H9 (cell line): ENCODE data around the gene GRK1. TPM values are rescaled to one million over a fixed set of nuclear protein-coding genes. Genes with fewer than 3 reads are reported as not detected.

ENCODE experiments used
- DNase-seq: peaks from one replicate; pipeline ENCODE4 v3.0.0-alpha.2; 2017
- H2AFZ ChIP-seq: one replicate; pipeline ENCODE4 v1.6.1; 2013; ENCODE audit warnings: mild to moderate bottlenecking, low read length, control low read depth, moderate library complexity
- H2AK5ac ChIP-seq: 2 replicates; pipeline ENCODE4 v1.6.1; 2013; ENCODE audit warnings: low read length, control low read depth, mixed read lengths; ENCODE audit not compliant: insufficient read length
- H2BK120ac ChIP-seq: one replicate; pipeline ENCODE4 v1.6.1; 2013; ENCODE audit warnings: low read depth, mild to moderate bottlenecking, low read length, control low read depth, inconsistent platforms; ENCODE audit not compliant: poor library complexity, severe bottlenecking
- H2BK12ac ChIP-seq: 2 replicates; pipeline ENCODE4 v1.6.1; 2013; ENCODE audit warnings: low read length, control low read depth, mixed read lengths, low read depth; ENCODE audit not compliant: insufficient read length
- H2BK15ac ChIP-seq: 2 replicates; pipeline ENCODE4 v1.6.1; 2013; ENCODE audit warnings: low read depth, low read length, control low read depth
- H2BK20ac ChIP-seq: one replicate; pipeline ENCODE4 v1.6.1; 2013; ENCODE audit warnings: low read depth, mild to moderate bottlenecking, low read length, control low read depth, inconsistent platforms; ENCODE audit not compliant: poor library complexity, severe bottlenecking
- H2BK5ac ChIP-seq: 2 replicates; pipeline ENCODE4 v1.6.1; 2013; ENCODE audit warnings: low read length, control low read depth, mixed read lengths; ENCODE audit not compliant: insufficient read length
- H3K14ac ChIP-seq: 2 replicates; pipeline ENCODE4 v1.6.1; 2013; ENCODE audit warnings: low read length, control low read depth; ENCODE audit not compliant: insufficient read depth
- H3K18ac ChIP-seq: 2 replicates; pipeline ENCODE4 v1.6.1; 2013; ENCODE audit warnings: low read depth, mild to moderate bottlenecking, mixed read lengths, low read length, control low read depth; ENCODE audit not compliant: insufficient read length
- H3K23ac ChIP-seq: 2 replicates; pipeline ENCODE4 v1.6.1; 2013; ENCODE audit warnings: low read length, control low read depth, mixed read lengths, low read depth; ENCODE audit not compliant: insufficient read length
- H3K23me2 ChIP-seq: 2 replicates; pipeline ENCODE4 v1.6.1; 2013; ENCODE audit warnings: low read depth, mild to moderate bottlenecking, mixed read lengths, low read length, control low read depth; ENCODE audit not compliant: insufficient read length, poor library complexity, severe bottlenecking
- H3K27ac ChIP-seq: 2 replicates; pipeline ENCODE4 v1.5.1; 2013; ENCODE audit warnings: low read length, control low read depth, mixed read lengths, low read depth; ENCODE audit not compliant: insufficient read length
- H3K27me3 ChIP-seq: 2 replicates; pipeline ENCODE4 v1.6.1; 2013; ENCODE audit warnings: low read length, control low read depth, inconsistent platforms; ENCODE audit not compliant: insufficient read depth
- H3K4ac ChIP-seq: 2 replicates; pipeline ENCODE4 v1.6.1; 2013; ENCODE audit warnings: low read depth, mild to moderate bottlenecking, control low read depth, inconsistent platforms, low read length, moderate library complexity
- H3K4me1 ChIP-seq: 2 replicates; pipeline ENCODE4 v1.6.1; 2013; ENCODE audit warnings: low read length, control low read depth, inconsistent platforms; ENCODE audit not compliant: insufficient read depth
- H3K4me2 ChIP-seq: 2 replicates; pipeline ENCODE4 v1.6.1; 2013; ENCODE audit warnings: low read length, control low read depth, mixed read lengths; ENCODE audit not compliant: insufficient read length, insufficient read depth
- H3K56ac ChIP-seq: 2 replicates; pipeline ENCODE4 v1.6.1; 2013; ENCODE audit warnings: low read depth, mild to moderate bottlenecking, mixed read lengths, low read length, control low read depth; ENCODE audit not compliant: insufficient read length
- H3K79me1 ChIP-seq: 2 replicates; pipeline ENCODE4 v1.6.1; 2013; ENCODE audit warnings: low read depth, mild to moderate bottlenecking, moderate library complexity, low read length, control low read depth, inconsistent platforms; ENCODE audit not compliant: insufficient read depth, poor library complexity, severe bottlenecking
- H3K79me2 ChIP-seq: 2 replicates; pipeline ENCODE4 v1.6.1; 2013; ENCODE audit warnings: low read length, control low read depth, inconsistent platforms; ENCODE audit not compliant: insufficient read depth
- H3K9ac ChIP-seq: 2 replicates; pipeline ENCODE4 v1.6.1; 2013; ENCODE audit warnings: low read length, control low read depth, mixed read lengths; ENCODE audit not compliant: insufficient read length; ENCODE audit errors: extremely low read depth
- H3K9me3 ChIP-seq: one replicate; pipeline ENCODE4 v1.6.1; 2013; ENCODE audit warnings: low read depth, low read length, inconsistent platforms; ENCODE audit not compliant: control insufficient read depth
- H3T11ph ChIP-seq: one replicate; pipeline ENCODE4 v1.6.1; 2013; ENCODE audit warnings: mild to moderate bottlenecking, low read length, control low read depth, inconsistent platforms
- H4K20me1 ChIP-seq: one replicate; pipeline ENCODE4 v1.6.1; 2013; ENCODE audit not compliant: control insufficient read depth, insufficient read length, insufficient read depth
- H4K5ac ChIP-seq: 2 replicates; pipeline ENCODE4 v1.6.1; 2013; ENCODE audit warnings: low read depth, mild to moderate bottlenecking, mixed read lengths, low read length, control low read depth; ENCODE audit not compliant: insufficient read length
- H4K8ac ChIP-seq: replicated peaks from 2 replicates; pipeline ENCODE4 v1.6.1; 2013; ENCODE audit warnings: low read length, control low read depth, mixed read lengths, low read depth; ENCODE audit not compliant: insufficient read length
- H4K91ac ChIP-seq: 2 replicates; pipeline ENCODE4 v1.6.1; 2013; ENCODE audit warnings: low read depth, mild to moderate bottlenecking, moderate library complexity, mixed read lengths, low read length, control low read depth; ENCODE audit not compliant: insufficient read length
- H3K27ac Mint-ChIP-seq, 3 experiments: 2 replicates in 2 of 3; 3 replicates in 1 of 3; pipeline ENCODE4 v1.8.0; 2020 to 2021; ENCODE audit warnings: mixed read lengths in 3 of 3, mild to moderate bottlenecking in 1 of 3, moderate library complexity in 1 of 3
- H3K27me3 Mint-ChIP-seq: 2 replicates; pipeline ENCODE4 v1.8.0; 2021; ENCODE audit warnings: low read depth, mild to moderate bottlenecking, moderate library complexity, mixed read lengths
- H3K36me3 Mint-ChIP-seq, 3 experiments: 2 replicates in 2 of 3; 3 replicates in 1 of 3; pipeline ENCODE4 v1.8.0; 2020 to 2021; ENCODE audit warnings: low read depth in 3 of 3, mixed read lengths in 3 of 3; ENCODE audit not compliant: insufficient read depth in 1 of 3
- H3K4me1 Mint-ChIP-seq, 2 experiments: 2 replicates each; pipeline ENCODE4 v1.8.0; 2020; ENCODE audit warnings: mixed read lengths in 2 of 2
- H3K4me3 Mint-ChIP-seq, 2 experiments: 2 replicates in 1 of 2; 3 replicates in 1 of 2; pipeline ENCODE4 v1.8.0; 2020 to 2021; ENCODE audit warnings: mild to moderate bottlenecking in 2 of 2, mixed read lengths in 2 of 2, moderate library complexity in 1 of 2
- H3K9me3 Mint-ChIP-seq, 2 experiments: 2 replicates in 1 of 2; 3 replicates in 1 of 2; pipeline ENCODE4 v1.8.0; 2020; ENCODE audit warnings: mild to moderate bottlenecking in 2 of 2, mixed read lengths in 2 of 2, moderate library complexity in 1 of 2
- CTCF ChIP-seq: fragments of 200-600 bp; sonication (generic); conservative IDR thresholded peaks from 3 replicates; pipeline ENCODE4 v1.8.0; 2021; ENCODE audit warnings: antibody characterized with exemption, mild to moderate bottlenecking
- WGBS: extraction: QIAGEN DNeasy Blood & Tissue Kit; methylation state at CpG from one replicate; pipeline ENCODE4 v1.1.7; 2013; ENCODE audit warnings: missing lambda C conversion rate, low lambda C conversion rate, mixed read lengths; ENCODE audit not compliant: insufficient read length; ENCODE audit errors: extremely low coverage; 5-methylcytosine and 5-hydroxymethylcytosine counted together
- total RNA-seq: library from RNA; stranded (reverse); gene quantifications from 2 replicates; pipeline ENCODE4 v1.2.1, GENCODE V29; 2021

GRK1 gene
- total RNA-seq, 1 experiment from 2014 or later: 0.31 TPM

GRCh38 chr13:113660066-113660465, 7.0 kb upstream of the GRK1 start:
- no peak overlapping the region for H4K91ac ChIP-seq
- no peaks in the 10 kb centered on the region for H4K20me1 ChIP-seq
- H3K36me3 Mint-ChIP-seq: peaks cover 0 to 5% (median 1%) of the 10 kb centered on the region in 3 experiments; a peak in 2 of 7 replicates
- no peak overlapping the region for H3K9ac ChIP-seq
- no peak overlapping the region for H3K27ac ChIP-seq
- no peak overlapping the region for H4K8ac ChIP-seq
- H3K4ac ChIP-seq: no peak overlapping the region
- H3K4me2 ChIP-seq: no peak overlapping the region
- H3K14ac ChIP-seq: no peak overlapping the region
- H3K27me3 ChIP-seq: no peaks in the 10 kb centered on the region
- no peak overlapping the region for H3K27ac Mint-ChIP-seq
- no peaks in the 10 kb centered on the region for H3K79me1 ChIP-seq
- H2AFZ ChIP-seq: no peak overlapping the region
- no peaks in the 10 kb centered on the region for H3K9me3 ChIP-seq
- no peak overlapping the region for H3K56ac ChIP-seq
- H2BK5ac ChIP-seq: no peak overlapping the region
- H2BK15ac ChIP-seq: no peak overlapping the region
- H3K23me2 ChIP-seq: no peaks in the 10 kb centered on the region
- H3T11ph ChIP-seq: no peak overlapping the region
- no peak overlapping the region for H3K18ac ChIP-seq
- no CpG with 5 or more reads among the region's 3 CpGs for WGBS
- peaks cover 2 to 4% of the 10 kb centered on the region in 2 experiments; a peak in 2 of 4 replicates for H3K4me1 Mint-ChIP-seq
- H3K79me2 ChIP-seq: no peaks in the 10 kb centered on the region
- no peak overlapping the region for H2BK12ac ChIP-seq
- H3K23ac ChIP-seq: no peak overlapping the region
- H2BK120ac ChIP-seq: no peak overlapping the region
- no peak overlapping the region for H3K4me3 Mint-ChIP-seq
- peaks cover 3% of the 10 kb centered on the region for H3K27me3 Mint-ChIP-seq
- H3K4me1 ChIP-seq: no peaks in the 10 kb centered on the region
- no peak overlapping the region for H2AK5ac ChIP-seq
- no peak overlapping the region for H4K5ac ChIP-seq
- H3K9me3 Mint-ChIP-seq: peaks cover 4 to 11% of the 10 kb centered on the region in 2 experiments; a peak in 3 of 5 replicates
- H2BK20ac ChIP-seq: no peak overlapping the region
- no peak for DNase-seq
- no peak for TF ChIP-seq CTCF
